IMR-90 (cell line): ENCODE measurements around the gene NMT1. TPM values are rescaled to one million over a fixed set of nuclear protein-coding genes. Genes with fewer than 3 reads are reported as not detected.

Experiments
- ATAC-seq: fragments of 200-7000 bp; cut with Tn5 transposase; 2 replicates; pipeline ENCODE4 v1.9.1; 2020; ENCODE audit warnings: low read depth, mild to moderate bottlenecking, moderate library complexity
- BruUV-seq: library from RNA; stranded (reverse); fragments of 400-500 nt; replicated peaks from 2 replicates; lab custom pipeline; 2021; lab: Mats Ljungman, UMichigan
- CTCF ChIA-PET: fragments of 300-600 bp; formaldehyde crosslinking; extraction: SDS; loops from one replicate; lab custom pipeline; 2021; ENCODE audit warnings: antibody characterized with exemption; lab: Yijun Ruan, JAX
- POLR2A ChIA-PET: fragments of 300-600 bp; sonication (Branson Sonifier 250); formaldehyde crosslinking; loops from one replicate; lab custom pipeline; 2022; ENCODE audit warnings: antibody characterized with exemption; ENCODE audit not compliant: unreplicated experiment; lab: Charles Lee
- DNase-seq: peaks from one replicate; pipeline ENCODE4 v3.0.0; 2013
- H2AFZ ChIP-seq: replicated peaks from 2 replicates; pipeline ENCODE3; 2013; ENCODE audit warnings: low read length, mild to moderate bottlenecking; ENCODE audit not compliant: poor library complexity
- H2AK5ac ChIP-seq: 2 replicates; pipeline ENCODE4 v1.6.1; 2013; ENCODE audit warnings: low read depth, low read length, inconsistent platforms
- H2AK9ac ChIP-seq: replicated peaks from 2 replicates; pipeline ENCODE3; 2013; ENCODE audit warnings: mild to moderate bottlenecking, low read depth, low read length, moderate library complexity; ENCODE audit not compliant: poor library complexity
- H2BK120ac ChIP-seq: 2 replicates; pipeline ENCODE4 v1.6.1; 2013; ENCODE audit warnings: low read depth, low read length, inconsistent platforms
- H2BK15ac ChIP-seq: 3 replicates; pipeline ENCODE4 v1.6.1; 2013; ENCODE audit warnings: low read depth, low read length, inconsistent platforms
- H2BK20ac ChIP-seq: 2 replicates; pipeline ENCODE4 v1.6.1; 2013; ENCODE audit warnings: low read depth, mild to moderate bottlenecking, inconsistent platforms, low read length, moderate library complexity
- H2BK5ac ChIP-seq: 2 replicates; pipeline ENCODE4 v1.6.1; 2013; ENCODE audit warnings: mild to moderate bottlenecking, low read depth, low read length, inconsistent platforms; ENCODE audit not compliant: poor library complexity, severe bottlenecking
- H3K14ac ChIP-seq: replicated peaks from 2 replicates; pipeline ENCODE4 v1.6.1; 2013; ENCODE audit warnings: low read depth, low read length, inconsistent platforms
- H3K18ac ChIP-seq: 2 replicates; pipeline ENCODE4 v1.6.1; 2013; ENCODE audit warnings: low read depth, low read length, control low read depth
- H3K23ac ChIP-seq: 2 replicates; pipeline ENCODE4 v1.6.1; 2013; ENCODE audit warnings: low read depth, low read length, inconsistent platforms
- H3K27ac ChIP-seq: 2 replicates; pipeline ENCODE4 v1.5.1; 2013; ENCODE audit warnings: mild to moderate bottlenecking, control low read depth, low read length; ENCODE audit not compliant: insufficient read depth
- H3K27me3 ChIP-seq: 2 replicates; pipeline ENCODE4 v1.6.1; 2013; ENCODE audit warnings: low read length; ENCODE audit not compliant: control insufficient read depth, insufficient read depth
- H3K36me3 ChIP-seq: 2 replicates; pipeline ENCODE4 v1.6.1; 2013; ENCODE audit warnings: low read length, mixed read lengths; ENCODE audit not compliant: control insufficient read depth, insufficient read depth
- H3K4ac ChIP-seq: 2 replicates; pipeline ENCODE4 v1.6.1; 2013; ENCODE audit warnings: low read depth, low read length, inconsistent platforms
- H3K4me1 ChIP-seq: 2 replicates; pipeline ENCODE4 v1.6.1; 2013; ENCODE audit warnings: low read length, mixed read lengths; ENCODE audit not compliant: control insufficient read depth, insufficient read depth
- H3K4me2 ChIP-seq: 2 replicates; pipeline ENCODE4 v1.6.1; 2013; ENCODE audit warnings: low read depth, mild to moderate bottlenecking, control low read depth, low read length, moderate library complexity
- H3K4me3 ChIP-seq: 2 replicates; pipeline ENCODE4 v1.5.1; 2013; ENCODE audit warnings: low read depth, mild to moderate bottlenecking, control low read depth, low read length, moderate library complexity; ENCODE audit not compliant: insufficient read depth
- H3K56ac ChIP-seq: 2 replicates; pipeline ENCODE4 v1.6.1; 2013; ENCODE audit warnings: low read length, inconsistent platforms; ENCODE audit not compliant: insufficient read depth; ENCODE audit errors: extremely low read depth
- H3K79me1 ChIP-seq, 2 experiments: 2 replicates each; pipeline ENCODE4 v1.6.1; 2013; ENCODE audit warnings: low read length in 2 of 2, inconsistent platforms in 1 of 2, low read depth in 1 of 2
- H3K9ac ChIP-seq: 2 replicates; pipeline ENCODE4 v1.6.1; 2013; ENCODE audit warnings: low read depth, low read length, control low read depth
- H3K9me1 ChIP-seq: 2 replicates; pipeline ENCODE4 v1.6.1; 2013; ENCODE audit warnings: low read length, inconsistent platforms; ENCODE audit not compliant: insufficient read depth
- H3K9me3 ChIP-seq: 2 replicates; pipeline ENCODE4 v1.6.1; 2013; ENCODE audit warnings: low read length; ENCODE audit not compliant: control insufficient read depth, insufficient read depth
- H4K20me1 ChIP-seq: 2 replicates; pipeline ENCODE4 v1.6.1; 2013; ENCODE audit warnings: low read length, inconsistent platforms; ENCODE audit not compliant: insufficient read depth
- H4K5ac ChIP-seq: 2 replicates; pipeline ENCODE4 v1.6.1; 2013; ENCODE audit warnings: mild to moderate bottlenecking, low read depth, low read length, control low read depth
- H4K8ac ChIP-seq, 2 experiments: 2 replicates each; pipeline ENCODE4 v1.6.1; 2013; ENCODE audit warnings: low read depth in 2 of 2, low read length in 2 of 2, control low read depth in 1 of 2, inconsistent platforms in 1 of 2
- H4K91ac ChIP-seq: 2 replicates; pipeline ENCODE4 v1.6.1; 2013; ENCODE audit warnings: low read depth, low read length, inconsistent platforms; ENCODE audit not compliant: insufficient read depth
- CEBPB ChIP-seq: IDR thresholded peaks from 2 replicates; pipeline ENCODE4 v1.6.1; 2012; ENCODE audit warnings: low read depth, low read length, improper control_type of control experiment
- CHD1 ChIP-seq: IDR thresholded peaks from 2 replicates; pipeline ENCODE4 v1.6.1; 2012; ENCODE audit warnings: low read depth, low read length, improper control_type of control experiment
- CTCF ChIP-seq: conservative IDR thresholded peaks from 2 replicates; pipeline ENCODE4 v1.5.1; 2012; ENCODE audit warnings: mild to moderate bottlenecking, low read depth, low read length, improper control_type of control experiment
- ELK1 ChIP-seq: fragments of 150-350 bp; IDR thresholded peaks from 2 replicates; pipeline ENCODE4 v1.6.1; 2016; ENCODE audit warnings: low read depth, mild to moderate bottlenecking, low read length, moderate library complexity, borderline replicate concordance
- FOS ChIP-seq: fragments of 150-350 bp; IDR thresholded peaks from 2 replicates; pipeline ENCODE4 v1.6.1; 2016; ENCODE audit warnings: low read depth, low read length
- MAFK ChIP-seq: IDR thresholded peaks from 2 replicates; pipeline ENCODE4 v1.6.1; 2012; ENCODE audit warnings: low read depth, low read length, improper control_type of control experiment
- MAZ ChIP-seq: IDR thresholded peaks from 2 replicates; pipeline ENCODE4 v1.6.1; 2012; ENCODE audit warnings: low read depth, mild to moderate bottlenecking, low read length, improper control_type of control experiment, moderate library complexity, borderline replicate concordance
- MXI1 ChIP-seq: IDR thresholded peaks from 2 replicates; pipeline ENCODE4 v1.6.1; 2012; ENCODE audit warnings: low read depth, mild to moderate bottlenecking, low read length, moderate library complexity, borderline replicate concordance
- NFE2L2 ChIP-seq: fragments of 150-350 bp; IDR thresholded peaks from 2 replicates; pipeline ENCODE4 v1.6.1; 2016; ENCODE audit warnings: low read depth, mild to moderate bottlenecking, low read length
- POLR2A ChIP-seq: IDR thresholded peaks from 2 replicates; pipeline ENCODE4 v1.6.1; 2012; ENCODE audit warnings: mild to moderate bottlenecking, low read depth, low read length
- RCOR1 ChIP-seq: IDR thresholded peaks from 2 replicates; pipeline ENCODE4 v1.6.1; 2012; ENCODE audit warnings: mild to moderate bottlenecking, low read length, improper control_type of control experiment; ENCODE audit not compliant: insufficient replicate concordance
- RFX5 ChIP-seq: IDR thresholded peaks from 2 replicates; pipeline ENCODE4 v1.8.0; 2012; ENCODE audit warnings: low read depth, mild to moderate bottlenecking, low read length, moderate library complexity
- SMC3 ChIP-seq: fragments of 150-350 bp; IDR thresholded peaks from 2 replicates; pipeline ENCODE4 v1.6.1; 2016; ENCODE audit warnings: low read depth, mild to moderate bottlenecking, antibody characterized with exemption, low read length, moderate library complexity
- USF2 ChIP-seq: fragments of 150-350 bp; IDR thresholded peaks from 2 replicates; pipeline ENCODE4 v1.6.1; 2017; ENCODE audit warnings: mild to moderate bottlenecking, antibody characterized with exemption, low read length, low read depth
- WGBS, 2 experiments: methylation state at CpG; one replicate each; pipeline versions ENCODE4 v1.1.5 to v1.1.7; 2013; ENCODE audit warnings: missing lambda C conversion rate in 2 of 2; ENCODE audit not compliant: insufficient read length in 1 of 2; ENCODE audit errors: extremely low coverage in 2 of 2; 5-methylcytosine and 5-hydroxymethylcytosine counted together
- dilution Hi-C: fragments of 300-500 bp; cut with HindIII; formaldehyde crosslinking; loops from one replicate; pipeline ENCODE4 v1.14.3; 2018; ENCODE audit warnings: low sequenced_read_pairs; ENCODE audit not compliant: unreplicated experiment
- in situ Hi-C: fragments of 300-500 bp; cut with MboI; formaldehyde crosslinking; loops from 3 replicates; pipeline ENCODE4 v1.14.3; 2019; ENCODE audit warnings: low sequenced_read_pairs, inconsistent platforms, mixed read lengths
- intact Hi-C: fragments of 100-400 bp; cut with micrococcal nuclease; formaldehyde crosslinking; loops from 2 replicates; pipeline ENCODE4 v1.10.0; 2022
- polyA plus RNA-seq, 3 experiments: library from polyadenylated mRNA; depleted of rRNA; stranded (reverse); fragments of >200 nt; gene quantifications; 2 replicates each; pipeline ENCODE4 v1.2.3, GENCODE V29; 2012; ENCODE audit warnings: low replicate concordance in 1 of 3
- total RNA-seq: library from RNA; depleted of rRNA; stranded (reverse); fragments of >200 nt; gene quantifications from 2 replicates; pipeline ENCODE4 v1.2.3, GENCODE V29; 2012

NMT1 gene
- total and polyA plus RNA-seq, 2 of the 4 experiments (the other 2 are of a cell fraction), result 38.0 to 60.6 TPM

- Histone ChIP-seq H2BK5ac (peak overlapping the region; percentile 9), H2BK120ac (no peak overlapping the region), H3K56ac (no peak overlapping the region), H3K14ac (no peak overlapping the region), H3K4me1 (peaks cover 15% of the 10 kb centered on the region), H2AFZ (no peak overlapping the region), H2AK5ac (no peak overlapping the region), H3K4me3 (no peak overlapping the region), H2BK15ac (no peak overlapping the region), H3K27ac (peak overlapping the region; percentile 66; the same call in 1 of the 2 replicates), H4K91ac (no peak overlapping the region), H2BK20ac (no peak overlapping the region), H3K9me3 (no peaks in the 10 kb centered on the region), H3K9me1 (peaks cover 6% of the 10 kb centered on the region; the same call in 1 of the 2 replicates), H3K23ac (no peak overlapping the region), H3K4me2 (no peak overlapping the region), H3K4ac (no peak overlapping the region), H3K27me3 (no peaks in the 10 kb centered on the region), H3K18ac (no peak overlapping the region), H4K5ac (peak overlapping the region; percentile 51; the same call in 1 of the 2 replicates), H3K9ac (peak overlapping the region; percentile 51; the same call in 1 of the 2 replicates), H3K79me1 (peaks cover 26 to 62% of the 10 kb centered on the region in 2 experiments), H3K36me3 (peaks cover 74% of the 10 kb centered on the region), H2AK9ac (no peak overlapping the region), H4K20me1 (peaks cover 4% of the 10 kb centered on the region; the same call in 1 of the 2 replicates), H4K8ac (no peak overlapping the region)
- ChIA-PET POLR2A (no interaction called here), CTCF (interaction anchor here (0.7 to 2.2 kb wide), 13 partner anchors 10 to 189 kb away, joined by 3 to 9 read pairs (median 4); partner anchors contain the start of genes ACBD4 and DCAKD)
- in situ Hi-C loops (no loop called here), dilution Hi-C loops (no loop called here), intact Hi-C loops (no loop called here)
- ATAC-seq, result no peak
- no TSS peak for BruUV-seq
- 96% methylated on average over 4 of the region's 13 CpGs; no CpG with 5 or more reads in 1 of the 2 experiments for WGBS, 2 experiments
- DNase-seq, result no peak
- TF ChIP-seq CTCF (no peak), ELK1 (no peak), USF2 (no peak), MAZ (no peak), RFX5 (no peak), CEBPB (no peak), RCOR1 (no peak), MAFK (no peak), FOS (no peak), CHD1 (no peak), NFE2L2 (no peak), POLR2A (no peak), MXI1 (no peak), SMC3 (no peak)
These were observed 37.2 kb downstream of the NMT1 start for GRCh38 chr17:45098081-45098868.
